Activated CD4-positive, alpha-beta T cell treated with anti-CD3 and anti-CD28 coated beads for 48 hours (primary cell): ENCODE measurements around the gene LINGO3.
A peak's percentile ranks its signal among the peaks of the same experiment; 100 is the strongest.

ENCODE experiments used
- DNase-seq: peaks from one replicate; pipeline ENCODE4 v3.0.0-alpha.2; 2020

LINGO3 gene

GRCh38 chr19:2280633-2281264, 27.2 kb downstream of the LINGO3 start:
- no peak for DNase-seq

DNA sequence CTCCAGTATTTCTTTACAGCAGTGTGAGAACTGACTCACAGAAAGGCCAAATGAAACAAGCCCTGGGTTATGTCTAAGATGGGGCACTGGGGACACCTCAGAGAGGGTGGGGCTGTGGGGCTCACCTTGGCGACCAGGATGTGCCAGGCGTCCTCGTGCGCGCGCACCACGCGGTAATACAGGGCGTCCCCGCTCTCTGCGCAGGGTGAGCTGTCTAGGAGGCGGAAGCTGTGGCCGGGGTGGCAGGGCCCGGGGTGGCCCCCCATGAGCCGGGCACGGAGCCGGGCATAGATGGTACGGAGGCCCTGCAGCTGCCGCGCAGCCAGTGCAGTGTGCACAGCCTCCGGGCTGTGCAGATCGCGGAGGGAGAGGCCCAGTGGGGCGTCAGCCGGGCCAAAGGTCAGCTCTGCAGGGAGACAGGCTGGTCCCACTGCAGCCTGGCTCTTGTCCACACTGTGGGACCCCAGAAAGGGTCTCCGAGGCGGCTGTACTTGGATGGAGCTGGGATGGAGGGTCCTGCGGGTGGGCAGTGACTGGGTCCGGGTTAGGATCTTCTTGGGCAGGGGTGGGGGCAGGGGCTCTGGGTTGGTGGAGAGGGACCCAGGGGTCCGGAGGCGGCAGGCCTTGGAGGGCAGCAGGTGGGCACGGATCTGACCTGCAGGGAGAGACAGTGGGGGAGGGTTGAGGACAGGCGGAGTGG, 29.3 kb downstream of the LINGO3 start:
- DNase-seq, result no peak

DNA sequence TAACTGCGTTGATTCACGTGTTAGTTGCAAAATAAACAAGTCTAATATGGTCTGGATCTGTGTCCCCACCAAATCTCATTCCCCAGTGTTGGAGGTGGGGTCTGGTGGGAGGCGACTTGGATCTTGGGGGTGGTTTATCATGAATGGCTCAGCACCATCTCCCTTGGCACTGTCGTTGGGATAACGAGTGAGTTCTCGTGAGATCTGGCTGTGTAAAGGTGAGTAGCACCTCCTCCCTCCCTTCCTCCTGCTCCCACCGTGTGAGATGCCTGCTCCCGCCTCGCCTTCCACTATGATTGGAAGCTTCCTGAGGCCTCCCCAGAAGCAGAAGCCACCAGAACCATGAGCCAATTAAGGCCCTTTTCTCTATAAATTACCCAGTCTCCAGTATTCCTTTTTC, 30.8 kb downstream of the LINGO3 start:
- DNase-seq, result no peak

GRCh38 chr19:2276429-2276986, 31.4 kb downstream of the LINGO3 start:
- DNase-seq, result no peak

- no peak for DNase-seq
These were observed 32.1 kb downstream of the LINGO3 start for GRCh38 chr19:2275588-2276428.

- peak; percentile 52 for DNase-seq
These were observed 32.9 kb downstream of the LINGO3 start for GRCh38 chr19:2274931-2275535.

DNA sequence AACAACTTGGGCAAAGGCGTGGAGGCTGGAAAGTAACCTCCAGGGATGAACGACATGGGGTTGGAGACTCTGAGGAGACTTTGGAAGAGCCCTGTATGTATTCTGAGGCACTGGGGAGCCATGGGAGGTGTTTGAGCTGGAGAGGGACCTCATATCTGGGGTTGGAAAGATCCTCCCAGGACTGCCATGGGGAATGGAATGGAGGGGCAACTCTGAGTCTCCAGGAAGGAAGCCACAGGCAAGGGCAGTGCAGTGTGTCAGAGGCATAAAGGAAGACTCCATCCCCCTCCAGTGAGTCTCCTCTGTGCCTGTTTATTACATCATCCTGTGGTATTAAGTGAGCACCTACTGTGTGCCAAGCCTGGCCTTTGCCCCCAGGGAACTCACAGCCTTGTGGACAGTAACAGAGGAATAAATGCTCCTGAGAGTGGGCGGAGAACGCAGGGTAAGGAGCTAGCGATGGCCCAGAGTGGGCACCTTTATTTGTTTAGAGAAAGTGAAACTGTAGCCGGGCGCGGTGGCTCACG, 33.7 kb downstream of the LINGO3 start:
- no peak for DNase-seq

DNA sequence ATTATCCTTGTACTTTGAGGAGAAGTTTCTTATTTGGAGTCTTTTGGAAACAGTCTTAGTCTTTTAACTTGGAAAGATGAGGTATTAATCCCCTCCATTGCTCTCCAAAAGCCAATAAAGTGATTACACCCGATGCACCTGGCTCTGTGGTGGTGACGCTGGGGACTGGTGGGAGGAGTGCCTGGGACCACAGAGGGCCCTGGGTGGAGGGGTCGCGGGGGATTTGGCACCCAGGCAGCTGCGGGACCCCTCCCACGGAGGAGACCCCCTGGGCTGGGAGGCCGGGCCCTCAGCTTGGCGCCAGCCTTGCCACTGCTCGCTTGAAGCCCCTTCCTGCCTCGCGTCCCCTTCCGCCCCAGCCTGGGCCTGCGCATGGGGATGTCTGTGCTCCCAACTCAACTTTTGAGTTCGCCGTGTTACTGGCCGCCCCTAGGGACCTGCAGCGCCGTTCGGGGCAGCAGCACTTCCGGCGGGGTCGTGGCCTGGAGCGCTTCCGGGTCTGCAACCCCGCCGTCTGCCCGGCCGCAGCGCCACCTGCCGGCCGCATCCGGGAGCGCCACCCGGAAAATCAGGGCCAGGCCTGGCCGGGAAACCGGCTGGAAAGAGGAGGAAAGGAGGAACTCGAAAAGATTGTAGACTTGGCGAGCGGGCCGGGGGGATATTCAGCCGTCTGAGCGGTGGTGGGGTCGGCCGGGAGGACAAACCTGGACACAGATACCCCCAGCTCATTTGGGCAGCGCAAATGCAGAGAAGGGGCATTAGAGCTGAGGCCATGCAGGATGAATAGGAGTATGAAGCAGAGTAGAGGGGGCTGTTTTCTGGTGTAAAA, 34.4 kb downstream of the LINGO3 start:
- peak; percentile 83 for DNase-seq

- DNase-seq, result no peak
These were observed 36.5 kb downstream of the LINGO3 start for GRCh38 chr19:2271234-2272103.

GRCh38 chr19:2270423-2271233, 37.3 kb downstream of the LINGO3 start:
- DNase-seq, result peak; percentile 86

- DNase-seq, result peak; percentile 46
These were observed 37.9 kb downstream of the LINGO3 start for GRCh38 chr19:2270157-2270422.

DNA sequence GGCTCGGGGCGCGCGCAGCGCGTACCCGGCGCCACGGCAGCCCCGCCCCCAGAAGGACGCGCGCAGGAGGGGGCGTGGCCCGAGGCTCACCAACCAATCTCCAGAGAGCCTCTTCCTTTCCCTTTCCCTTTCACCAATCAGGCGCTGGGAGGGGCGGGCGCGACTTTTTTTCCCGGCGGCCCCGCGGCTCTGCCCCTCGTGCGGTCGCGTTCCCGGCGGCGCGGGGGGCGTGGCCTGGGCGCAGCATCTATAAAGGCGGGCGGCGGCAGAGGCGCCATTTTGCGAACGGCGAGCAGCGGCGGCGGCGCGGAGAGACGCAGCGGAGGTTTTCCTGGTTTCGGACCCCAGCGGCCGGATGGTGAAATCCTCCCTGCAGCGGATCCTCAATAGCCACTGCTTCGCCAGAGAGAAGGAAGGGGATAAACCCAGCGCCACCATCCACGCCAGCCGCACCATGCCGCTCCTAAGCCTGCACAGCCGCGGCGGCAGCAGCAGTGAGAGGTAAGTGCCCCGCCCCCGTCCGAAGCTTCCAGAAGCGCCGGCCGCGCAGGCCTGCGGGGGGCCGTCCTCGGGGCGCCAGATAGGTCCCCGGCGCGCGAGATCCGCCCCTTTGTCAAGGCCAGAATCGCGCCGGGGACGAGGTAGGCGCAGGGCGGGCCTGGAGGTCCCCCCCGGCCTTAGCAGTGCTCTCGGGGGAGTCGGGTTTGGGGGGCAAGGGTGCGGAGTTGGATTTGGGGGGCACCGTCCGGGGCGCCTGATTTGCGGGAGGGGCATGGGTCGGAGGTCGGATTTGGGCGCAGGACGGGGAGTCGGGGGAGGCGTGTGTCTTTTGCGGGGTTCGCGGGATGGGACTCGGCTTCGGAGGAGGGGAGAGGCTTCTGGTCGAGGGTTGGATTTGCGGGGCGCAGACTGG, 38.5 kb downstream of the LINGO3 start:
- DNase-seq, result peak; percentile 99

GRCh38 chr19:2268861-2269243, 39.1 kb downstream of the LINGO3 start:
- no peak for DNase-seq

- no peak for DNase-seq
These were observed 39.5 kb downstream of the LINGO3 start for GRCh38 chr19:2268480-2268830.

DNA sequence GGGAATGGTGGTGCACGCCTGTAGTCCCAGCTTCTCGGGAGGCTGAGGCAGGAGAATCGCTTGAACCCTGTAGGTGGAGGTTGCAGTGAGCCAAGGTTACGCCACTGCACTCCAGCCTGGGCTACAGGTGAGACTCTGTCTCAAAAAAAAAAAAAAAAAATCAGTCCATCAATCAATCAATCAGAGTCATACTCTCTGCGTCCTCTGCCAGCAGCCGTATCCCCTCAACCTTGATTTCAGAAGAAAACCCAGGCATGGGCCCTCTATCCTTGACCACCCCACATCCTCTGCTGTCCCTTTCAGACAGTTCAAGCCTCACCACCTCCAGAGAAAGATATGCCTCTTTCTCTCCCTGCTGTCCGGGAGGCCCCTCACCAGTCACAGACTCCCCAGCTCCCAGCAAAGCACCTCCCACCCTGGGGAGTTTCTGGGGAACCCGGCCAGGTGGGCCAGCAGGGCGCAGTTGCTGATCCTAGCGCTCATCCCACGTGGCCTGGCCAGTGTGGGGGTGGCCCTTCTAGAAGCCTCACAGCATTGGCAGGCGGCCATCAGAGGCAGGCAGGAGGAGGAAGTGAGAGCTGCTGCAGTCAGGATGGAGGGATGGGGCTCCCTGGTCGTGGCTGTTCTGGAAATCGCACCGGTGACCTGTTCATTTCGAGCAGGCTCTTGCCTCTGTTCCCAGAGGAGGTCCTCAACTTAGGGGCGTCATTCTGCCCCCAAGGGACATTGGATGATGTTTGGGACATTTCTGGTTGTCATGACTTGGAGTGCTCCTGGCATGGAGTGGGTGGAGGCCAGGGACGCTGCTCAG, 41.6 kb downstream of the LINGO3 start:
- peak; percentile 58 for DNase-seq

DNA sequence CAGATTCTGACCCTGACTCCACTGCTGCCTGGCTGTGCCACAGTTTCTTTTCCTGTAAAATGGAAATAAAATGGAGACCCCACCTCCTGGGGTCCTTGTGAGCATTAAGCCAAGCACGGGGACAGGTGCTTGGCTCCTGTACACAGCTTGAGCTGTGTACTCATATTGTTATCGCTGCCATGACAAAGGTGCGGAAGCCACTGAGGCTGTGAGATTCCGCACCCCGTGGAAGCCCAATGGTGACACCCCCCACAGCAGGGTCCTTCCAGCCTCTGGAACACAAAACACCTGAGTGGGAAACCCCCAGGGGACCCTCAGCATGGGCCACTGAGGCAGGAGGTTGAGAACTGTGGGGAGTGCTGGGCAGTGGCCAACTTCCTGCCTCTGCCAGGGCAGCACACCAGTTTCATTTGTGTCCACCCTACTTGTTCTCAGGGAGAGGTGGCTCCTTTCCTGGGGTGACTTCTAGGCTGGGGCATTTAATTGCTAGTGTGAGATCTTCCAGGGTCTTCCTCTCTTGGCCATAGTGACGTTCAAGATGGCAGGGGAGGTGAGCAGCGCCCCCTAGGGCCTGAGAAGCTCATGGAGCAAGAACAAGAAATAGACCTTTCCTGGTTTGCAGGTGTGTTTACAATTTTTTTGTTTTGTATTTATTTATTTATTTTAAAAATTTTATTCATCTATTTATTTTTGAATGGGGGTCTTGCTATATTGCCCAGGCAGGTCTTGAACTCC, 46.3 kb downstream of the LINGO3 start:
- peak; percentile 76 for DNase-seq

GRCh38 chr19:2260341-2260805, 47.6 kb downstream of the LINGO3 start:
- DNase-seq, result no peak
